Cardiac fibroblast (primary cell): ENCODE data around the gene DAB2.
"Not testable (repeated sequence)": the region's sequence is repeated elsewhere in the genome, so short reads cannot be mapped to it uniquely, and the experiment has no call there.

ENCODE experiments used
- DNase-seq, 2 donors: peaks; one replicate each; pipeline versions ENCODE4 v3.0.0 to v3.0.0-alpha.2; 2010; ENCODE audit warnings: low read depth in 2 of 2
- H3K4me3 ChIP-seq, 2 donors: replicated peaks in 1 of 2; 1 replicate in 1 of 2; 2 replicates in 1 of 2; pipeline ENCODE4 v1.5.1; 2011; ENCODE audit warnings: low read depth in 2 of 2, low read length in 2 of 2, mild to moderate bottlenecking in 2 of 2, moderate library complexity in 1 of 2
- CTCF ChIP-seq: IDR thresholded peaks from one replicate; pipeline ENCODE4 v1.5.1; 2011; ENCODE audit warnings: low read depth, mild to moderate bottlenecking, low read length, inconsistent platforms

DAB2 gene

GRCh38 chr5:39340506-39340905 is 84.3 kb downstream of the DAB2 start:
- no peak overlapping the region for H3K4me3 ChIP-seq
- no peak for TF ChIP-seq CTCF
- no peak for DNase-seq

GRCh38 chr5:39337252-39337915 is 87.4 kb downstream of the DAB2 start:
- DNase-seq = no peak
- no peak for TF ChIP-seq CTCF
- no peak overlapping the region for H3K4me3 ChIP-seq

- DNase-seq, H3K4me3 ChIP-seq: not testable (repeated sequence)
Measured at GRCh38 chr5:39334296-39334695, 90.5 kb downstream of the DAB2 start.

DNA sequence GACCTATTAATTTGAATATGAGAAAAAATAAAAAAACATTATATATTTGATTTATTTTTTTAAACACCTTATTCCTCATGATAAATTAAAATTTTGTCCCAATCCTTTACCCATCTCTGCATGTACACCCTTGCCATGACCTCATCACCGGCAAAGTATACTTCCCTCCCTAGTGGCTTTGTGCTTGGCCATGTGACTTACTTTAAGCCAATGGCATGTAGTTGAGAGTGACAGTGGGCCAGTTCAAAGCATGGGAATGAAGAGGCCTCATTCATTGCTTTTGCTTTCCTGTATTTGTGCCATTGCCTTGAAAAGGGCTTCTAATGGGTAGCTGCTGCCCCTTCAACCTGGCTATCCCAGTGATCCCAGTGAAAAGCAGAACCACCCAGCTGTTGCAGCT is 91.7 kb downstream of the DAB2 start:
- no peak overlapping the region for H3K4me3 ChIP-seq
- TF ChIP-seq CTCF = no peak
- no peak for DNase-seq

- H3K4me3 ChIP-seq = no peak overlapping the region
- DNase-seq = peak in 1 of 2 donors; percentile 63
- TF ChIP-seq CTCF = no peak
Measured at GRCh38 chr5:39331861-39332381, 92.9 kb downstream of the DAB2 start.

DNA sequence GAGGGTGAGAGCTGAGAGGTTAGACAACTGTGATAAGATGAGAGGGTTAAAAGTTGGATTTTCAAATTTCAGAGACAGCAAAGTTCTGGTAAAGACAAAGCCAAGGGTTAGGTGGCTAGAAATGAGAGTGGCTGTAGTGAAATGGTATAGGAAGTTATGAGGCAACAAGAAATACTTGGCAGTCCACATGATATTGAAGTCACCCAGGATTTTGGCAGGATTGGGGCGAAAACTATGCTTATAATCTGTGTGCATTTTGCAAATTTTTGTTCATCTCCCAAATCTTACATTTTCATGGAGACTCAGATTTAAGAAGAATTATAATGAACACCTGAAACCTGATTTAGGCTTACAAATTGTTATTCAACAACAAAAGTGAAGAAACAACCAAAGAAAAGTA is 96.0 kb downstream of the DAB2 start:
- DNase-seq = peak; percentile 5 to 18
- TF ChIP-seq CTCF = no peak
- no peak overlapping the region for H3K4me3 ChIP-seq

DNA sequence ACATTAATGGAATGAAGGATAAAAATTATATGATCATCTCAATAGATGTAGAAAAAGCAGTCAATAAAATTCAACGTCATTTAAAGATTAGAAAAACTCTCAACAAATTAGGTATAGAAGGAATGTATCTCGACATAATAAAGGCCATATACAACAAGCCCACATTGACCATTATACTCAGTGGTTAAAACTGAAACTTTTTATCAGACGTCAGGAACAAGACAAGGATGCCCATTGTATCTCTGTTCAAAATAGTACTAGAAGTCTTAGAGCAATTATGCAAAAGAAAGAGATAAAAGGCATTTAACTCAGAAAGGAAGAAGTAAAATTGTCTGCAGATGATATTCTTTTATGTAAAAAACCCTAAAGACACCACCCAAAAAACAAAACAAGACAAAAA is 101.2 kb downstream of the DAB2 start:
- DNase-seq = no peak
- no peak overlapping the region for H3K4me3 ChIP-seq
- no peak for TF ChIP-seq CTCF
